ENCODE measurements around the gene KRT10.
A peak's percentile ranks its signal among the peaks of the same experiment; 100 is the strongest.
"Not testable (repeated sequence)": the region's sequence is repeated elsewhere in the genome, so short reads cannot be mapped to it uniquely, and the experiment has no call there.

Gene KRT10

DNA sequence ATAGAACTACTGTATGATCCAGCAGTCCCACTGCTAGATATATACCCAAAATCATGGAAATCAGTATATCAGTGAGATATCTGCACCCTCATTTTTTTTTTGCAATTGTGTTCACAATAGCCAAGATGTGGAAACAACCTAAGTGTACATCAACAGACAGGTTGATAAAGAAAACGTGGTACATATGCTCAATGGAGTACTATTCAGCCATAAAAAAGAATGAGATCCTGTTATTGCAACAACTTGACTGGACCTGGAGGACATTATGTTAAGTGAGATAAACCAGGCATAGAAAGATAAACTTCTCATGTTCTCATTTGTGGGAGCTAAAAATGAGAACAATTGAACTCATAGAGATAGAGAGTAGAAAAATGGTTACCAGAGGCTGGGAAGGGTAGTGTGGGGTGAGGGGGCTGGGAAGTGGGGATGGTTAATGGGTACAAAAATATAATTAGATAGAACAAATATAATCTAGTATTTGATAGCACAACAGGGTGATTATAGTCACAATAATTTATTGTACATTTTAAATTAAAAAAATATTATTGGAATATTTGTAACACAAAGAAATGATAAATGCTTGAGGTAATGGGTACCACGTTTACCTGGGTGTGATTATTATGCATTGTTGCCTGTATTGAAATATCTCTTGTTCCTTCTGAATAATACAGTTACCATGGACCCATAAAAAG is 7.8 kb upstream of the KRT10 start:
- DNase-seq: no peak

DNA sequence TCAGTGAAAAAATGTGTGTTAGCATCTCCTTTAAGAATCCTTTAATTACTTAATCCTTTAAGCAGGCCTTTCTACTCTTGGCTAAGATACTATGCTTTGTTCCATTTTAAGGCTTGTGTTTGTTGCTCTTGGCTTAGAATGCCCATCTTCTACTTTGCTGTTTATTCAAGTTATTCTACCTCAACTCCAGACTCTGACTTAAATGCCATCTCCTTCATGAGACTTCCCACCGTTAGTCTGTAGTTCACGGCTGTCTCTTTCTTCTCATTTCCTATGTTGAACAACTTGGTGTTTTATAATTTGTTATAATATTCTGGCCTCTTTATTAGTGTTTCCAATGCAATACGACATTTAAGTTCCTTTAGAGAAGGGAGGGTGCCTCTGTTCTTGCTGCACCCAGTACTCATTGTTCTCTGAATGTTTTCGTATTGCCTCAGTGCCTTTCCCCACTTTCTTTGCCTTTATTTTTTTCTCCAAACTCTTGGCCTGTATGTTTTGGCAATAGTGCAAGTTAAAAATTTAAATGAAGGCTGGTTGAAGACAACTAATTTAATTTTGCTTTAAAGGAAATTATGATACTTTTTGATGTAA is 6.1 kb upstream of the KRT10 start:
- no peak for DNase-seq

DNA sequence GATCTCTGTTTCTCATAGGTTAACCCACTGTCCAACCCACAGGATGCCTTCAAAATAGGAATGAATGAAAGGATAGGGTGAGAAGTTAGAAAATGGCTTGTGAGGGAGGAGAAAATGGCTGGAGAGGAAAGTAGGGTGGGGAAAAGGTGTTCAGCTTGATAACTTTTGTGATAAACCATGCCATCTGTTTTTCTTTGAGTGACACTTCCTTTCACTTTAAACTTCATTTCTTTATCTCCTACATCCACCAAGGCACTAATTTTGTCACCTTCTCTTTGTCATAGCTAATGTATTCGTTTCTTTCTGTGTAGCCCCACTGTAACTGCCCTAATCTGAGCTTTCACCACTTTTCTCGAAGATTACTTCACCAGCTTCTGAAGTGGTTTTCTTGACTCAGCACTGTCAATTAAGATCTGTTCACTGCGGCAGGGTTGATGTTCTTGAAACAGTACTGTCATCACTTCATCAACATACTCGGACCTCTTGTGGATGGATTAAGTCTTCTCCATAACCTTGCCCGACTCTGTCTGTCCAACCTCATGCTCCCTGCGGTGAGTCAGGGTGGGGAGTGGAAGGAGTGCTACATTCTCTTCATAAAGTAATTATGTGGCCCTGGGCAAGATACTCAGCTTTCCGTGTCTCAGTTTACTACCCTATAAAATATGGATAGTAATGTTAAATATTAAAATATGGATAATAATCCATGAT is 5.5 kb upstream of the KRT10 start:
- no peak for DNase-seq

DNA sequence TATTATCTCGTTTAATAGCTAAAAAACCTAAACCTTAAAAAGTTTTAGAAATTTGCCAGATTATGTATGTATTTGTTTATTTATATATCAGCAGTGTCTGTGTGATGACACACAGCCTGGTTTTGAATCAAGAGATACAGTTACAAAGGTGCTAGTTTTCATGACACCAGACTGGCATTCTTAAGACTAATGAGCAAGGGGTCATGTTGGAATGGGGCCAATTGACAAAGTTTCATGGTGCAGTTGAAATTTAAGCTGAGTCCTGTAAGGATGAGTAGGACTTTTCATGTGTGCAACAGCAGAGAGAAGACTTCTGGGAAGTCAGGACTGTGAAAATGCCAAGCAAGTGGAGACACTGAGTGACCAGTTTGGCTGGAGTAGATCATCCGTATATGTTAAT is 3.2 kb upstream of the KRT10 start:
- DNase-seq: no peak

DNA sequence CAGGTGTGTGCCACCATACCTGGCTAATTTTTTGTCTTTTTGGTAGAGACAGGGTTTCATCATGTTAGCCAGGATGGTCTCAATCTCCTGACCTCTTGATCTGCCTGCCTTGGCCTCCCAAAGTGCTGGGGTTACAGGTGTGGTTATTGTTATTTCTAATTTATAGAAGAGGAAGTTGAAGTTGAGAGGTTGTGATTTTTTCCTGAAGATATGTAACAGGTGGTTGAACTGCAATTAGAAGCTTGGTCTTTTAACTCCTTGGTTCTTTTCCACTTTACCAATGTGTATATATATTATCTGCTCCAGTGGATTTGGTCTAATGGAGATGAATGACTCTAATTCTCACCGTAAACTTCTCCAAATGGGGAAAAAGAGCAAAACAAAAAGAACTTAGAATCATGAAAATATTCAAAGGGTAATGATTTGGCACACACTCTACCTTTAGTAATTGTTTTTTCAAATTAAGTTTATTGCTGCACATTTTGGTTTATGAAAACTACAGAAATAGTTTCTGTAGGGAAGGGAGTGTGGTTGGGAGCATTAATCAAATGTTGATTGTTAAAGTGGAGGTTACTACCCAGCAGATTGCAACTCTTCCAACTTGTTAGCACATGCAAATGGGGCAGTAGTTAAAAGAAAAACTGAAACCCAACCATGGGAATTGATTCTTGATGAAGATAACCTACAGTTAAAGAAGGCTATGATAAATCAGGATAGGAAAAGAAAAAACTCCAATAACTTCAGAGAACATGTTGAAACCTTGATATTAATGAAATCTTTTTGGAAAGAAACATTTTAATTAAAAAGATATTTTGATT is 1.8 kb upstream of the KRT10 start:
- DNase-seq: no peak

DNA sequence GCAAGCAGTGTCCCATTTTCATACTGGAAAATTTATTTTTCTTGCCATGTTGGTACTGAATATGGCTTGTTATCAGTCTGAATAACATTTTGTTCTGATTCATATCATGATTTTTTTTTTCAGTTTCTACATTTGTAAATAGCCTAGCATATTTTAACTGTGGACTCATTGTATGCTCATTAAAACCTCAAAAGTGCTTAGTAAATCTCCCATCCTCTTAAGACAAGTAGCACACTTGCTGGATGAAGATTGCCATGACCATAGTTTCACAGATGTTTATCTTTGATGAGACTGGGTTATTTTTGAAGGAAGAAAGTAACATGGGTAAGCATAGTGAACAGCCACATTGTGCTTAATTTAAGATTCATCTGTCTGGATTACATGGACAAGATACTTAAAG is 878 bp downstream of the KRT10 start:
- no peak for DNase-seq

DNA sequence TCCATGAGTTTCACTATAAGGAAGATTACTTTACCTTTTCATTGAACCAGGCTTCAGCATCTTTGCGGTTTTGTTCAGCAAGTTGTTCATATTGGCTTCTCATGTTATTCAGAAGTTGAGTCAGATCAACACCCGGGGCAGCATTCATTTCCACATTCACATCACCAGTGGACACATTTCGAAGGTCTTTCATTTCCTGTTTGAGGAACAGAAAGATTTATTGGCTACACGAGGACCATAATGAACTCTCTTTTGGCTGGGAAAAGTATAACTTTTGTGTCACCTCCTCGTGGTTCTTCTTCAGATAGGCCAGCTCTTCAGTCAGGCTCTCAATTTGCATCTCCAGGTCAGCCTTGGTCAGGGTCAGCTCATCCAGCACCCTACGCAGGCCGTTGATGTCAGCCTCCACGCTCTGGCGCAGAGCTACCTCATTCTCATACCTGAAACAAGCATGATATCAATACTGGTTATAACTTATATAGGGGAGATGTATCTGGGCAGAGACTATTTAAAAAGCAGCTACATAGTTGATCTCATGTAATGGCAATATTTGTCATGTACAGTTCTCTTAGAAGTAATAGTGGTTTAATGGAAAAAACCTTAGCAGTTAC is 2.1 kb downstream of the KRT10 start:
- no peak for DNase-seq

DNA sequence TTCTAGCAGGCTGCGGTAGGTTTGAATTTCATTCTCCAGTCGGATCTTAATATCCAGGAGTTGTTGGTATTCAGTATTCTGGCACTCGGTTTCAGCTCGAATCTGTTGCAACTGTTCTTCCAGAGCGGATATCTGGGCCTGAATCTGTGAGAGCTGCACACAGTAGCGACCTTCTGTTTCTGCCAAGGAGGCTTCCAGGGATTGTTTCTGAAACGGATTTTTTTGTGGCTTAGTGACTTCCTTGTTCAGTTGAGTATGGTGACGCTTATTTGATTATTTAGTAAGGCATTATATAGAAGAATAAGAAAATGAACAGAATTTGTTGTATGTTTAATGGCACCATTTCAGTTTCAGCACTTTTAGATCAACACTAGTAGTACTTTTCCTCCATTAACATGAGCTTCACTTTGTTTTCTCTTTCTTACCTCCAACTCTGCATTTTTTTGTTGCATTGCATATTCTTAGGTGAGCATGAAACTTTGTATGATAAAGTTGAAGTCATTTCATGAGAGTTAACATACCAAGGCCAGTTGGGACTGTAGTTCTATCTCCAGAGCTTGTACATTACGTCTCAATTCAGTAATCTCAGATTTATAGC is 2.8 kb downstream of the KRT10 start:
- no peak for DNase-seq

DNA sequence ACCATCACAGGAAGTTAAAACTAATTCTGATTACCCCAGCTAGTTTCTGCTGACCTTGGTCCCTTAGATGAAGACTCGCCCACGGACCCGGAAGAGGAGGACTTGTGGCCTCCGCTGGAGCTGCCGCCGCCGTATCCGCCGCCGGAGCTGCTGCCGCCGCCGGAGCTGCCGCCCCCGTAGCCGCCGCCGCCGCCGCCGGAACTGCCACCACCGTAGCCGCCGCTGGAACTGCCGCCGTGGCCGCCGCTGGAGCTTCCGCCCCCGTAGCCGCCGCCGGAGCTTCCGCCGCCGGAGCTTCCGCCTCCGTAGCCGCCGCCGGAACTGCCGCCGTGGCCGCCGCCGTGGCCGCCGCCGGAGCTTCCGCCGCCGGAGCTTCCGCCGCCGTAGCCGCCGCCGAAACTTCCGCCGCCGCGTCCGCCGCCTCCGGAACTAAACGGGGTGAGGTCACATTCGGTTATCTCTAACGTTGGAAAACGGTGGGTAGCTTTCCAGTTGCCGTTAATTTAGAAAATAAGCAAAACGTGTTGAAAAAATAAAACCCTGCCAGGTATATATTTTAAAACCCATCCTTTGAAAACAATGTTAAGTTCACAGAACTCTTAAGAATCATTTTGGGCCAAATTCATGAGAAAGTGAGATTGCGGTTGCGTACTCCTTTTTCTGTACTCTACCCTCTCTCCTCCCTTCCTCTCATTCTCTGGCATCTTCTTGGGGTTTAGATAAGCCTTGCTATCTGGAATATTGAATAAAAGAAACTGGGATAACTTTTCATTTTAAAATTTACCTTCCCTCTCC is 3.5 kb downstream of the KRT10 start:
- DNase-seq: peak; percentile 86

DNA sequence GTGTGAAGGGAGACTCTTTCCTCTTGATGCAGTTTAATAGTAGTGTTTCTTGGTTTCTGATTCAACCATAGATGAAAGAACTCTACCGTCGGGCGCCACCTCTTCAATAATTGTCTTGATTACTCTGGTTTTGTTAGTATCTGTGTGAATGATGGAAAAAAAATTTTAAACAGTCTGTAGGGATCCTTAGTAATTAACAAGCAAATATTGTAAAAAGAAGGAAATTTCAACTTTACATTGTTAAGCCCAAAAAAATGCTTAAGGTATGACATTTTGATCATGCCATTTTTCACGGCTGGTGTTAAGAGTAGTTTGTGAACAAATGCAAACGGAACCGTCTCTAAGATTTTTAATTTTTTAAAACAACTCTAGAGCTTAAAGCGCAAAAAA is 4.1 kb downstream of the KRT10 start:
- no peak for DNase-seq

DNA sequence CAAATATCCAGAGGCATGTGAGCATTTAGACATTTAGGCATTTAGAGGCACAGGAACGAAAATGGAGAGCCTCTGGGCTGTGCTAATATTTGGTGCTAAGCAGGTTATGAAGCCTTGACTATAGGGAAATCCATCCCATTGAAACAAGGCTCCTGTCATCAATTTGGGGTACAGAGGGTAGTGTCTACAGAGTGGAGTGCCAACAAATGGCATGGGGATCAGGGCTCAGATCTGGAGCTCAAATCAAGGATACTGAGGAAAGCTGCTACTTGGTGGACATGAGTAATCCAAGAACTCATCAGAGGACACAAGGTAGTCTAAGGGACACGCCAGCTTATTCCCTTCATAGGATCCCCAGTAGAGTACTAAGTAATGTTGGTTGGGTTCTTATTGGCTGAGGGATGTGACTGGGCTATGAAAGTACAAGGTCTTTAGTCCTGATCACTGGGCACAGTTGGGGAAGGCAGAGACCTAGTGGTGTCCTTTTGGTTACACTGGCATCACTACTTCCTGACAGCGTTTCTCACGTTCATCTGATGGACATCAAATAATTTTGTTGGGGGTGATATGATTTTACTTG is 5.2 kb downstream of the KRT10 start:
- DNase-seq: no peak

DNA sequence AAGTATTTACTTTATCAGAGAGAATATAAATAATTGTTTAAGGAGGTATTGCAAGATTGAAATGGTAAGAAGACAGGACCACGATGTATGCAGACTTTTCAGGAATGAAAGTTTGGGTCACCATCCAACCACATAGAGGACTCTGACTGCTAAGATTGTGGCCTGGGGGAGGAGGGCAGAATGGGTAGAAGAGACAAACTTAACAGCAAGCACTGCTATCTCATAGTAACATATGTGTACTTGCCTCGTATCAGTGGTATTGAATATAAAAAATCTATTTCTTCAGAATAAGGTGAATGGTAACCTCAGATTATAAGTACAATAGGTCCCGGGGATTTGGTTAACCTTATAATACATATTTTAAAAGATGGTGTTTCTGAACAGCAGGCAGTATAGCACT is 5.8 kb downstream of the KRT10 start:
- DNase-seq: no peak

DNA sequence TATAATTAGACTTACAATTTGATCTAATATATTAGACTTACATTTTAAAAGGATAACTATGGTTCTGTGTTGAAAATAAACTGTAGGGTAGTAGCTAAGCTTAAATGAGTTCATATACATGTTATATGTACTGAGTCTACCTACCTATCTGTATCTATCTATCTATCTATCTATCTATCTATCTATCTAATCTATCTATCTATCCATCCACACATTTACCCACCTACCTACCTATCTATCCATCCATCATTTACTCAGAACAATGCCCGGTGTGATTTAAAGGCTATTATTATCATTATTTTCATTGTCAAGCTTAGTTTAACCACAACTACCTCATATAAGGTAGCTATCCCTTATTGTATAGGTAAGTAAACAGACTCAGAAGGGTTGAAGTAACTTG is 7.0 kb downstream of the KRT10 start:
- DNase-seq: no peak

DNA sequence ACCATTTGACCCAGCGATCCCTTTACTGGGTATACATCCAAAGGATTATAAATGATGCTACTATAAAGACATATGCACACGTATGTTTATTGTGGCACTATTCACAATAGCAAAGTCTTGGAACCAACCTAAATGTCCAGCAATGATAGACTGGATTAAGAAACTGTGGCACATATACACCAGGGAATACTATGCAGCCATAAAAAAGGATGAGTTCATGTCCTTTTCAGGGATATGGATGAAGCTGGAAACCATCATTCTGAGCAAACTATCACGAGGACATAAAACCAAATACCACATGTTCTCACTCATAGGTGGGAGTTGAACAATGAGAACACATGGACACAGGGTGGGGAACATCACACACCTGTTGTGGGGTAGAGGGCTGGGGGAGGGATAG is 7.8 kb downstream of the KRT10 start:
- DNase-seq: not testable (repeated sequence)

DNA sequence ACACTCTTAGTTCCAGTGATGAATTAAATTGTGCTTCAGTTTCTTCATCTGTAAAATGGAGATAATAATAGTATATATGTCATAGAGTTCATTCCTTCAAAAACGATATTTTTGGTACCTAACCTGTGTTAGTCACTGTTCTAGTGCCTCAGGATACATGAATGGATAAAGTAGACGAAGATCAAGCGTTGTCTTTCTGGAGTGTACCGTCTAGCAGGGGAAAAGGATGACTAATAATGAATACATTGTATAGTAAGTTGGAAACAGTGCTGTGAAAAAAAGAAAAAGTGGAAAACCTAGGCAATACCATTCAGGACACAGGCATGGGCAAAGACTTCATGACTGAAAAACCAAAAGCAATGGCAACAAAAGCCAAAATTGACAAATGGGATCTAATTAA is 8.6 kb downstream of the KRT10 start:
- no peak for DNase-seq

DNA sequence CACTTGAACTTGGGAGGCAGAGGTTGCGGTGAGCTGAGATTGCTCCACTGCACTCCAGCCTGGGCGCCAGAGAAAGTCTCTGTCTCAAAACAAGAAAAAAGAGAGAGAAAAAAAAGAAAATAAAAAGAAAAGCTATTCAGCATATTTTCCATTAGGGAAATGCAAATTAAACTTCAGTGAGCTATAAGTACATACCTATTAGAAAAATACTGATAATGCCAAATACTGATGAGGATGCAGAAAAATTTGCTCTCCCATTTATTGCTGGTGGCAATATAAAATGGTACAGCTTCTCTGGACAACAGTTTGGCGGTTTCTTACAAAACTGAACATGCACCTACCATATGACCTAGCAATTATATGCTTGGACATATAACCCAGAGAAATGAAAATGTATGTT is 9.8 kb downstream of the KRT10 start:
- no peak for DNase-seq

DNA sequence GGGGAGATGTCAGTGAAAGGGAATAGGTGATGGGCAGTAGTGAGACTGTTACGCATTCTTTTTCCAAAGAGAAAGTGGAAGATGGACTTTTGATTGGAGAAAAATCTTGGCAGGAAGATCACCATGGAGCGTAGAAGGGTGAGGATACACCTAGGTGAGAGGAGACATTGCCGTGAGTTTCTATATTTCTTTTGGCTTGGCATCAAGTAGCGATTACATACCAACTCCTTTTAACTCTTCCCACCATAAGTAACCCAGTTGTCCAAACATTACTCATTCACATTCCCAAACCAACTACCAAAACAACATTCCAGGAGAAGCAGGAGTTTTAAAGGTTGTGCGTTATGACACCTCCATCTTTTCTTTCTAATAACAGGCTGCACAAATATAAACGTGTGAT is 11.9 kb downstream of the KRT10 start:
- DNase-seq: no peak

DNA sequence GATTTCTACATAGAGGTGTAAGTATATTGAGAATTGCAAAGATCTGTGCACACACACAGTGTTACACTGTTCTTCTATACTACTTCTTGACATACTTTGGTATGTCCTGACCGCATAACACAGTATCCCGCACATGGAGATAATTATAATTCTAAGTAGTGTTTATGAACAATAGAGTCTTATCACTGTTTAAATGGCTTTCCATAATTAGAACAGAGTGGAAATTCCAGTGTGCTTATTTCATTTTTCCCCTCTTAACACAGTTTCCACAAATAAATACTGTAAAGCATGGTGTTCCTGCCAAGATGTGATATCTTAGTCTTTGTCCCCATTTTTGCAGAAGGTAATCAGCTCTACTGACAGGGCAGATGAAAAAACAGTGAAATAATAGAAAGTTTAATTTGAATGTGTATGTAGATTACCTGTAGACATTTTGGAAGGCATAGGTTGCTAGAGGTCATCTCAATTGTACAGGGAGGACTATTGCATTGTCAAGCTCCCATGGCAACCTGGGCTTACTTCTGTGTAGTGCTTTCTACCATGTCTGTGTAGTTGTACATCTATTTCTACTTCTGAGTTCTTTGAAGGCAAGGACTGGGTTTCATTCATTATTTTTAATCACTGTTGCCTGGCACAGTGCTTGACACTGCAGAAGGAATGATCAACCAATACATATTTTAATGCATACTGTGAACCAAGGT is 12.5 kb downstream of the KRT10 start:
- DNase-seq: no peak

DNA sequence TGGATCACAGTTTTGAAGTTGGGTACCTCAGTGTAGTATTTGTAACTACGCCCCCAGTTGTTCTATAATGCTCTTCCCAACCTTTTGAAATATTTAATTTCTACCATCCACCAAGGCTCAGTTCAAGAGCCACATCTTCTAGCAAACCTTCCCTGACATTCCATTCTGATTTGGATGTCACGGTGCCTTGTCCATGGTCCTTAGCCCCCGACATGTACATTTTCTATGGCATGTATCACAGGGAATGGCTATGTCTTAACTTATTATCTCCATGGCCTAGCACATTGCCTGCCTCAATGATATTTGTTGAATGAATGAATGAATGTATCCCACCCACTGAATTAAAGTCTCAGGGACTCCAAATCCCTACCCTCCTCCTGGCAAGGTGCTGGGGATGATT is 16.3 kb downstream of the KRT10 start:
- DNase-seq: no peak

DNA sequence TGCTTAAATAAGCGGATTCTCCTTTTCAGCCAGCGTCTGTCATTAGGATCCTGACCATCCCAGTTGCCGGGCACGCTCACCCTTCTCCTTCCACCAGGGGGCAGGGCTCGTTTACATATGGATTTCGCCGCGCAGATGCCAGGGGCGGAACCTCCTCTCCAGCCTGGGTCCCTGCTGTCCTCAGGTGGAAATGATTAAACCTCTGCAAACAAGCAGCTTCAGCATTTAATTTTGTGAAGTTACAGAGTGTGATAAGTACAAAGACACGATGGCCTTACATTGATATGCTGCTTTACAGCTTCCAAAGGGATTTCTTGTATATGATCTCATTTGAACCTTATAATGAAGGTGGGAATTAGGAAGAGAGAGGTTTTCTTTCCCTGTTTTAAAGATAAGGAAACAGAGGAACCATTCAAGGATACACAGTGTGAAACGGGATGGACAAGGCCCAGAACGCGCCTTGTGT is 18.8 kb downstream of the KRT10 start:
- DNase-seq: peak; percentile 62

DNA sequence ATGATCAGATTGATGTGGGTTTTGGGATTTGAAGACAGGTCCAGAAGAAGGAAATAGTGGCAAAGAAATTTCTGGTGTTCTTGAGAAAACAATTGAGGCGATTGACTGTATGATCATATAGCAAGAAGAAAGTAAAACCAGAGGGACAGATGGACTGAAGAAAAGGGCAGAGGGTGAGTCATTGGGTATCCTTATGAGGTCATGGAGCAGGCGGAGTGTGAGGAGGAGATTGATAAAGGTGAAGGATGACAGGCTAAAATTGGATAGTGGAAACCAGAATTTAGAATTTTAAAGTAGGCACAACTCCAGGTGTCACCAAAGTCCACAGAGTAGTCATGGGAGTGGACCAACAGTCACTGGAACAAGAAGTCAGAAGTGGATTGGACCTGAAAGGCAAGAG is 21.3 kb downstream of the KRT10 start:
- no peak for DNase-seq
